ENCODE measurements around the gene SNX30.

Gene SNX30

GRCh38 chr9:112900488-112900887 lies 149.9 kb downstream of the SNX30 start:
- Histone ChIP-seq H3K4me1 (ENCODE audit: control insufficient read depth, insufficient read depth, low read length) (no peaks in the 10 kb centered on the region), H3K4me3 (ENCODE audit: low read depth, low read length) (no peak overlapping the region), H3K36me3 (ENCODE audit: control insufficient read depth in 2 of 2, insufficient read depth in 1 of 2, low read length in 2 of 2) (no peaks in the 10 kb centered on the region), H3K9me3 (ENCODE audit: control insufficient read depth, insufficient read depth, low read depth, low read length) (no peaks in the 10 kb centered on the region), H3K27ac (ENCODE audit: extremely low read depth, low read depth, low read length) (no peak overlapping the region)
- TF ChIP-seq ZNF558 (tag by site-specific recombination; IDR thresholded peaks at IDR 0.05) (no peak), FEZF1 (tag by site-specific recombination; IDR thresholded peaks at IDR 0.05) (no peak), ZNF585B (tag by site-specific recombination; IDR thresholded peaks at IDR 0.05) (no peak), ZNF621 (tag by site-specific recombination; IDR thresholded peaks at IDR 0.05) (no peak), ZNF776 (tag by site-specific recombination; IDR thresholded peaks at IDR 0.05; ENCODE audit: borderline replicate concordance) (no peak), ZNF768 (tag by site-specific recombination; IDR thresholded peaks at IDR 0.05) (no peak), ZNF777 (tag by site-specific recombination; IDR thresholded peaks at IDR 0.05; ENCODE audit: borderline replicate concordance) (no peak), ZNF311 (tag by site-specific recombination; IDR thresholded peaks at IDR 0.05; ENCODE audit: borderline replicate concordance) (no peak), ZFP41 (tag by site-specific recombination; IDR thresholded peaks at IDR 0.05; ENCODE audit: borderline replicate concordance) (no peak), ZNF221 (tag by site-specific recombination; IDR thresholded peaks at IDR 0.05; ENCODE audit: borderline replicate concordance) (no peak), BCL11B (tag by site-specific recombination; IDR thresholded peaks at IDR 0.05; ENCODE audit: low read depth) (no peak), ZFHX2 (tag by site-specific recombination; conservative IDR thresholded peaks at IDR 0.05) (no peak), BCL11A (tag by site-specific recombination; IDR thresholded peaks at IDR 0.05; ENCODE audit: low read depth) (no peak), ZNF501 (tag by site-specific recombination; IDR thresholded peaks at IDR 0.05) (no peak), GLI4 (tag by site-specific recombination; IDR thresholded peaks at IDR 0.05) (no peak)
- ChIA-PET POLR2A (no interaction called here), CTCF (interaction anchor here (0.6 kb wide), 1 partner anchor 841 kb away, joined by 3 read pairs; no protein-coding TSS in a partner anchor)

GRCh38 chr9:112900901-112901300 lies 150.3 kb downstream of the SNX30 start:
- Histone ChIP-seq H3K36me3 (ENCODE audit: control insufficient read depth in 2 of 2, insufficient read depth in 1 of 2, low read length in 2 of 2) (no peaks in the 10 kb centered on the region), H3K4me1 (ENCODE audit: control insufficient read depth, insufficient read depth, low read length) (no peaks in the 10 kb centered on the region), H3K4me3 (ENCODE audit: low read depth, low read length) (no peak overlapping the region), H3K27ac (ENCODE audit: extremely low read depth, low read depth, low read length) (no peak overlapping the region), H3K9me3 (ENCODE audit: control insufficient read depth, insufficient read depth, low read depth, low read length) (no peaks in the 10 kb centered on the region)
- ChIA-PET CTCF (interaction anchor here (0.6 kb wide), 1 partner anchor 840 kb away, joined by 3 read pairs; no protein-coding TSS in a partner anchor), POLR2A (no interaction called here)
- TF ChIP-seq ZNF488 (tag by site-specific recombination; IDR thresholded peaks at IDR 0.05) (no peak), SCRT1 (tag by site-specific recombination; IDR thresholded peaks at IDR 0.05; ENCODE audit: borderline replicate concordance) (no peak), ZNF341 (tag by site-specific recombination; IDR thresholded peaks at IDR 0.05; ENCODE audit: low read depth) (no peak), ZNF169 (tag by site-specific recombination; IDR thresholded peaks at IDR 0.05) (no peak), ZNF513 (tag by site-specific recombination; IDR thresholded peaks at IDR 0.05) (no peak), ZNF266 (tag by site-specific recombination; IDR thresholded peaks at IDR 0.05; ENCODE audit: low read depth) (no peak), ZBTB49 (tag by site-specific recombination; IDR thresholded peaks at IDR 0.05; ENCODE audit: low read depth) (no peak), KLF8 (tag by site-specific recombination; IDR thresholded peaks at IDR 0.05) (no peak), ZSCAN30 (tag by site-specific recombination; IDR thresholded peaks at IDR 0.05) (no peak), ZNF335 (tag by site-specific recombination; conservative IDR thresholded peaks at IDR 0.05) (no peak), ZNF2 (tag by site-specific recombination; IDR thresholded peaks at IDR 0.05) (no peak), ZNF580 (tag by site-specific recombination; IDR thresholded peaks at IDR 0.05) (no peak), ZNF610 (tag by site-specific recombination; IDR thresholded peaks at IDR 0.05; ENCODE audit: borderline replicate concordance) (no peak), ZBTB48 (tag by site-specific recombination; IDR thresholded peaks at IDR 0.05) (no peak), SETDB1 (IDR thresholded peaks at IDR 0.05; ENCODE audit: insufficient read length, low read length) (no peak), ZNF362 (tag by site-specific recombination; IDR thresholded peaks at IDR 0.05) (no peak), ZNF311 (tag by site-specific recombination; IDR thresholded peaks at IDR 0.05; ENCODE audit: borderline replicate concordance) (no peak)

All from HEK293 (cell line).